Kidney epithelial cell (primary cell): Measurements from ENCODE around the gene ZNF213. TPM values are rescaled to one million over a fixed set of nuclear protein-coding genes. Genes with fewer than 3 reads are reported as not detected.

Source experiments
- DNase-seq: peaks from one replicate; pipeline ENCODE4 v3.0.0-alpha.2; 2010; ENCODE audit warnings: low read depth
- H3K27me3 ChIP-seq: 2 replicates; pipeline ENCODE4 v1.6.0; 2011; ENCODE audit warnings: low read length; ENCODE audit not compliant: control insufficient read depth, insufficient read depth
- H3K36me3 ChIP-seq: 2 replicates; pipeline ENCODE4 v1.5.1; 2011; ENCODE audit warnings: low read length; ENCODE audit not compliant: control insufficient read depth, insufficient read depth
- H3K4me3 ChIP-seq: 2 replicates; pipeline ENCODE4 v1.5.1; 2011; ENCODE audit warnings: low read depth, mild to moderate bottlenecking, control low read depth, low read length
- total RNA-seq: library from RNA; depleted of rRNA; stranded (reverse); fragments of >200 nt; gene quantifications from 2 replicates; pipeline ENCODE4 v1.2.3, GENCODE V29; 2015
- TF ChIP-seq, protein P1 (sequence below): IDR thresholded peaks from 2 replicates; pipeline ENCODE4 v1.5.1; 2011; ENCODE audit warnings: mild to moderate bottlenecking, moderate library complexity, low read length, control low read depth, inconsistent platforms; ENCODE audit not compliant: insufficient read depth, poor library complexity, severe bottlenecking

ZNF213 gene
- total RNA-seq, 1 donor from 2014 or later, result 13.7 TPM

GRCh38 chr16:3152277-3152990 lies 17.6 kb downstream of the ZNF213 start:
- Histone ChIP-seq H3K4me3 (peak overlapping the region; percentile 33), H3K36me3 (no peaks in the 10 kb centered on the region), H3K27me3 (no peaks in the 10 kb centered on the region)
- peak; percentile 51 for DNase-seq
- TF ChIP-seq, protein P1, sequence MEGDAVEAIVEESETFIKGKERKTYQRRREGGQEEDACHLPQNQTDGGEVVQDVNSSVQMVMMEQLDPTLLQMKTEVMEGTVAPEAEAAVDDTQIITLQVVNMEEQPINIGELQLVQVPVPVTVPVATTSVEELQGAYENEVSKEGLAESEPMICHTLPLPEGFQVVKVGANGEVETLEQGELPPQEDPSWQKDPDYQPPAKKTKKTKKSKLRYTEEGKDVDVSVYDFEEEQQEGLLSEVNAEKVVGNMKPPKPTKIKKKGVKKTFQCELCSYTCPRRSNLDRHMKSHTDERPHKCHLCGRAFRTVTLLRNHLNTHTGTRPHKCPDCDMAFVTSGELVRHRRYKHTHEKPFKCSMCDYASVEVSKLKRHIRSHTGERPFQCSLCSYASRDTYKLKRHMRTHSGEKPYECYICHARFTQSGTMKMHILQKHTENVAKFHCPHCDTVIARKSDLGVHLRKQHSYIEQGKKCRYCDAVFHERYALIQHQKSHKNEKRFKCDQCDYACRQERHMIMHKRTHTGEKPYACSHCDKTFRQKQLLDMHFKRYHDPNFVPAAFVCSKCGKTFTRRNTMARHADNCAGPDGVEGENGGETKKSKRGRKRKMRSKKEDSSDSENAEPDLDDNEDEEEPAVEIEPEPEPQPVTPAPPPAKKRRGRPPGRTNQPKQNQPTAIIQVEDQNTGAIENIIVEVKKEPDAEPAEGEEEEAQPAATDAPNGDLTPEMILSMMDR, result peak; percentile 42

GRCh38 chr16:3152991-3153368 lies 18.2 kb downstream of the ZNF213 start:
- DNase-seq, result no peak
- H3K4me3 ChIP-seq, result no peak overlapping the region
- H3K36me3 ChIP-seq, result no peaks in the 10 kb centered on the region
- TF ChIP-seq, protein P1, result no peak
- no peaks in the 10 kb centered on the region for H3K27me3 ChIP-seq

- TF ChIP-seq, protein P1, result no peak
- no peaks in the 10 kb centered on the region for H3K36me3 ChIP-seq
- DNase-seq, result no peak
- H3K4me3 ChIP-seq, result no peak overlapping the region
- no peaks in the 10 kb centered on the region for H3K27me3 ChIP-seq
Observed at GRCh38 chr16:3155181-3155580, 20.4 kb downstream of the ZNF213 start.

- no peaks in the 10 kb centered on the region for H3K36me3 ChIP-seq
- DNase-seq, result no peak
- no peak overlapping the region for H3K4me3 ChIP-seq
- no peaks in the 10 kb centered on the region for H3K27me3 ChIP-seq
- TF ChIP-seq, protein P1, result no peak
Observed at GRCh38 chr16:3155972-3156371, 21.1 kb downstream of the ZNF213 start.

- no peaks in the 10 kb centered on the region for H3K27me3 ChIP-seq
- TF ChIP-seq, protein P1, result no peak
Observed at GRCh38 chr16:3157229-3158025, 22.6 kb downstream of the ZNF213 start.

More at GRCh38 chr16:3157229-3158025, 22.6 kb downstream of the ZNF213 start:
- peak; percentile 63 for DNase-seq
- no peaks in the 10 kb centered on the region for H3K36me3 ChIP-seq
- peak overlapping the region; percentile 68 for H3K4me3 ChIP-seq
